Stimulated activated CD4-positive, alpha-beta T cell treated with anti-CD3 and anti-CD28 coated beads, Interleukin-15, amount 100 ng/mL, for 48 hours (primary cell): ENCODE results near the gene TC2N.
A peak's percentile ranks its signal among the peaks of the same experiment; 100 is the strongest.
"Not testable (repeated sequence)": the region's sequence is repeated elsewhere in the genome, so short reads cannot be mapped to it uniquely, and the experiment has no call there.

Experiments used
- DNase-seq, 2 donors: peaks; one replicate each; pipeline ENCODE4 v3.0.0-alpha.2; 2020; ENCODE audit warnings: low read depth in 2 of 2

The TC2N gene

DNA sequence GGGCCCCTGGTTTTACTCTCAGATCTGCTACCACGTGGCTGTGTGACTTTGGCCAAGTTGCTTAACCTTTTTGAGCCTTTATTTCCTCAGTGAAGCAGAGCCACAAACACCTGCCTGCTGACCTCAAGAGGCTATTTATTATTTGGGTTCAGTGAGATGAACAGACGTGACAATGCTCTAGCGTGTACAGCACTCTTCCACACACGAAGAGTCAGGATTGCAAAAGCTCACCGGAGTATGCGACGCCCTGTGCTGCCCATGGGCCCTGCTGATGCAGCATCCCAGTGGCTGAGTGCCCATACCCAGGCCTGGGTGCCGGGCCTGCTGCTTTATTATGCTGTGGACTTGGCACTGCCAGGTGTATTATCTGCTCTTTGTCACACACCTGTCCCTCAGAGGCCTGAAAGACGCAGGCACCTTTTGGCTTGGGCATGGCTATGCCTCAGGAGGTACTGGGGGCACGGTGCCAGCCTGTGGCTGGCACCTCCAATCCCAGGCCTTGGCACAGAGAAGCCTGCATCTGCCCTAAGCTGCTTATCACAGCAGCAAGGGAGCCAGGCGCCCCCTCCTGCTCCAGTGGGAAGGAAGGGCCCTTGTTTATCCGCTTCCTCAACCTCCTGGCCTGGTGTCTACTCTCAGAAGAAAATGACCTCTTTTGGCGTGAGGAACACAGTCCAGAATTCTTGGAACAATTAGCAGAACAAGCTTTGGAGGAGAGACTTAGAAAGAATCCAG lies 22.3 kb upstream of the TC2N start:
- DNase-seq = no peak

DNA sequence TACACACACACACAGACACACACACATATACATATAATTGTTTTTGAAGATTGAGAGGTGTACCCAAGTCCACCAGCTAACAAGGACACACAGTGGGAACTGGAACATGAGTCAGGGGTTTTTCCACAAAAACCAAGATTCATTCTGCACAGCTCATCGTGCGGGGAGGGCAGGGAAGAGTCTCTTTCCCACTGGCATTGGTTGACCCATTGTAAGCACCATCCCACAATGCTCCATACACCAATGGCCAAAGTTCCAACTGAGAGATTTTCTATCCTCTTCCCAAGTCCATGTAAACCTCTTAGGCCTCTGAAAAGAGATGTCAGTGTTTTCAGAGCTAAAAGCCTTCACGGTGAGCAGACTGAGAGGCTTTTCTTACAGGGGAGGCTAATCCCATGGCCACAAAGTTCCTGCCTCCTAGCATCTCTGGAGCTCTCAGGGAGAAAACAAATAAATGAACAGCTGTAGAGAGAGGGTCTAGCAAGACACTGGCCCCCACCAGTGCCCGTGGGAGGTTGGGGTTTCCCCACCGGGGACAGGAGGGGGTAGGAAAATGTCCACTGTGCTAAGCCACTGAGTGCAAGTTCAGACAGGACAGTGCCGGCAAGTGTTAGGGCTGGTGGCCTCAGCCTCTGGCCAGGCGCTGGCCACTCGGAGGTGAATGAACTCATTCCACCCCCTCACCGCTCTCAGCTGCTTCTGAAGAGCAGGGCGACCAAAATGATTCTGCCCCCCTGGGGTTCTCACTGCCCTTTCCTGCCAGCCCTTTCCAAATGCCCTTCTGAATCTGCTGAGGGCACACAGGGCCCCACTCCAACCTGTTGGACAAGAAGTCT lies 21.5 kb upstream of the TC2N start:
- DNase-seq = no peak

DNA sequence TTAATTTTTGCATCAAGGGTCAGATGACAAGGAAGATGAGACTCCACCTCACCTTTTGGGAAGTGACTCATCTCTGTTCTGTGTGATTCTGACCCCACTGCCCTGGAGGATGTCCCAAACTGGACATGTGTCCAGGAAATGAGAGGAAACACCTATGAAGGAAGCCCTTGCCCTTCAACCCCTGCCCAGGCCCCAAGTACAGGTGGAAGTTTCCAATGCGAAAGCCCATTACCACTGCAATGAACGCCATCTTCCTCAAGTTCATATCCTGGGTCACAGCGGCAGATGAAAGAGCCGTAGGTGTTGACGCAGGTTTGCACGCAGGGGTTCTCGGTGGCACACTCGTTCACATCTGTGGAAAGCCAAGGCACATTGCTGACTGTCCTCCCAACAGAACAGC lies 19.6 kb upstream of the TC2N start:
- no peak for DNase-seq

DNA sequence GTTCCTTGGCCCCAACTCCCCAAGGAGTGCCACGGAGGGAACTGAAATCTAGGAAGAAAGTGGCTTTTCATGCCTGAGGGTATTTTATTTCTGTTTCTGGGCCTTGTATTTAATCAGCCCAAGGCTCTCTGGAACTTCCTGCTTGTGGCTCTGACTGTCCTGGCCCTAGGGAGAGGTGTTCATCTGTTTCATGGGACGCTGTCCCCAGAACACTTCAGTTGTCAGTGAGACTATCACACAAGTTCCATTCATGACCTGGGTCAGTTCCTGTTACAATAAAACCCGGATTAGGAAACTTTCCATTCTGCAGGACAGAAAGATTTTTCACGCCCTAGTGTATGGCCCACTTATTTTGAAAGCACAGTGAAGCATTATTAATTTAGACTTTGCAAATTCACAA lies 18.5 kb upstream of the TC2N start:
- no peak for DNase-seq

DNA sequence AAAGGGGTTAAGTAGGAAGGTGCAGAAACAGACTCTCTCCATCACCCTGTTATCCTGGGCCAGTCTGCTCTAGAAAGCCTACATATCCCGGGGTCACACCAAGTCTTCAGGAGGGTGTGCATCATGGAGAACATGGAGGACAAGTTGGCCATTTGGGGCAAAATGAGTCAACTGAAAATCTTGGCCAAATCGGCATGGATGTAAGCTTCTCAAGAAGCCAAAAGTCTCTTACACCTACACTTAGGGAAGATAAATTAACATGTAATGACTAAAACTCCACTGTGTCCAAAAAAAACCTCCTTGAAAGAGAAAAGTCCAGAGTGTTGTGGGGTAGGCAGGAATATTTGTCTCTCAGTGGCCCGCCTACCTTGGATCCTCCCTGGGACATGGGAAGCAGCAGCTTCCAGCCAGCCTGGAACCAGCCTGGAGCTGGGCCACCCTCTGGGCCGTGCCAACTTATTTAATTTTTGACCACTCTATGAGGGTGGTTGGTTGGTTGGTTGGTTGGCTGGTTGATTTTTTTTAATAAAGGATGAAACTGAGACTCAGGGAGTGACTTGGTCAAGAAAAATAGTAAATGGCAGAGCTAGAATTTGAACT lies 17.9 kb upstream of the TC2N start:
- no peak for DNase-seq

DNA sequence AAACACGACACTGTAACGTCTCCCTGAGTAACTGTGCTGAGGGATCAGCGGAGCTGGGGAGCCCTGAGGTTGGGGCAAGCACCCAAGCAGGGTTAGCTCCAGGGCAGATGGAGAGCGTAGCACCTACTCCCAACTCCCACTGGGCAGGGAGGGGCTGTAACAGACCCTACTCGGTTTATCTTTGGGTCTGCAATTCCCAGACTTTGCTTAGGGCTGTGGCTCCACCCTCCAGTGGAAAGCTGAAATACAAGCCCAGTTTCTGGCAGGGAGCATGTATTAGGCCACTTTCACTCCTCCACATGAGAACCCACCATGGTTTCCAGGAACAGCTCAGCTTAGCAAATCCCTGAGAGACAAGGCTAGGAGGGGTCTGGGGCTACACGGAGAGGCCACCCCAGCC lies 17.3 kb upstream of the TC2N start:
- no peak for DNase-seq

DNA sequence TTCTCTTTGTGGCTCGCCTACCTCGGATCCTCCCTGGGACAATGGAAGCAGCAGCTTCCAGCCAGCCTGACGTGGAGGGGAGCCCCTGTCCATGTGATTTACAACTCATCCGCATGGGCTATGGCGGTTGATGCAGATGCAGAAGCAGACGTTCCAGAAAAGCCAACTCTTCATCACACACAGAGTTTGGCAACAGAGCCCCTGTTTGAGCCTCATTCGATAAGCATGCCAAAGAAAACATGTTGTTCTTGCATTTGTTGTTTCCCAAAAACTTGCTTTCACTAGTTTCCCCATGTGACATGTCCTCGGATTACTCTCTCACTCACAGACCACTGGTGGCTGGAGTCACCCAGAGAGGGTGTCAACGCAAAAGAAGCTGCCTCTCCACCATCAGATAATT lies 16.4 kb upstream of the TC2N start:
- no peak for DNase-seq

DNA sequence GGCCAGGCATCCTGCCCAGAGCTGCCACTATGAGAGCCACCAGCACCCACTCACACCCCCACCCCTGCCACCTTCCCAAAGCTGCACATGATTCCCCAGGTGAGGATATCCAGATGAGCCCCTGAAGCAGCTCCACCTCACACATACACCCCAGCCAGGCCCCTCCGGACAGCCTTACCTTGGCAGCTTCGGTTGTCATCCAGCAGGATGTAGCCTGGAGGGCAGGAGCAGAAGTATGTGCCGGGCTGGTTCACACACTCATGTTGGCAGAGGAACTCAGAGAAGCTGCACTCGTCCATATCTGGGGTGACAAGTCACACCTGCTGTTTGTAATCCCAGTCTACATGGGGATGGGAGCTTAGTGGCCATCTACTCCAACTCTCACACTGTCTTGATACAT lies 15.4 kb upstream of the TC2N start:
- no peak for DNase-seq

DNA sequence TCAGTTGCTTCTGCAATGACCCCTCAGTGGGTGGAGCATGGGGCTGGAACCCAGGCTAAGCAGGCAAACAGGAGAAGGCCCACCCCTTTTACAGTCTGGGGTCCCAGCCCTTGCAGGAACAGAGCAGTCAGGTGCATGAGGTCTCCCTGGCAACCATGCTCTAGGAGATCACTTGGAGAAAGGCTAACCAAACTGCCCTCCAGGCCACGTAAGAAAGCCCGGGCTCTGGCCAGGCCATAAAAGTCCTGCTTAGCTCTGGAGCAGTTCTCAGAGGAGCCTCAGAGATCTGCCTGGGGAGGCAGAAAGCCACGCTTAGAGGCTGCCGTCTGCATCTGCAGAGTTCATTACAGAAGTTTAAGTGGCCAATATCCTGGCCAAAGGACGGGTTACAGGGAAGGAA lies 15.0 kb upstream of the TC2N start:
- no peak for DNase-seq

DNA sequence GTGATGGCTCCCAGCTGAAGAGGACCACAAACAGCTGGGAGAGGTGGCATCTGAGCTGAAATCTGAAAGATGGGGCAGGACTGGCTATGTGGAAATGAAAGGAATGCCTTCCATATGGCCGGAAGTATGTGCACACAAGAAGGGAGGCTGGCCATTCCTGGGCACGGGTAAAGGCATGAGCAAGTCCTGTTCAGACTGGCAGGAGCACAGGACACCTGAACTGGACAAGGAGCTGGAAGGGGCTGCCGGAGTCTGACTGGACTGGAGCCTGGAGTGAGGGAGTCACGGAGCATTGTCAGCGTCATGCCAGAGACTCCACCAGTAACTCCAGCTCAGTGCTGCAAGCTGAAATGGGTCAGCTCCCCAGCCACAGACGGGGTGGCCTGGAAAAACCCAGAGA lies 11.9 kb upstream of the TC2N start:
- DNase-seq = no peak

DNA sequence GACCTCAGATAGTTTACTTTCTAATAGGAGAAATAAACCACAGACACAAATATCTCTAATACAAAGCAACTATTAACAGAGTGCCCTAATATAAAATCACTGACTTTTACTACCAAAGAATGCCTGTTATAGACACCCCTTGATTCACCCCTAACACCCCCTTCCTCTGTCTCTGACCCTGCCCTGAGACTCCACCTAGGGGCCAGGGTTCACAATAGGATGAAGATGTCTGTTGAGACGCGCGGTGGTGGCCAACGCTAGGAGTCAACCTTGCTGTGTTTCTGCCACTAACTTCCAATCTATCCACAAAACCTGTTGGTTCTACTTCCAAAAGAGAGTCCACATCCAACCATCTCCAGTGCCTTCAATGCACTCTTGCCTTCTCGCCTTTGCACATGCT lies 10.9 kb upstream of the TC2N start:
- no peak for DNase-seq

DNA sequence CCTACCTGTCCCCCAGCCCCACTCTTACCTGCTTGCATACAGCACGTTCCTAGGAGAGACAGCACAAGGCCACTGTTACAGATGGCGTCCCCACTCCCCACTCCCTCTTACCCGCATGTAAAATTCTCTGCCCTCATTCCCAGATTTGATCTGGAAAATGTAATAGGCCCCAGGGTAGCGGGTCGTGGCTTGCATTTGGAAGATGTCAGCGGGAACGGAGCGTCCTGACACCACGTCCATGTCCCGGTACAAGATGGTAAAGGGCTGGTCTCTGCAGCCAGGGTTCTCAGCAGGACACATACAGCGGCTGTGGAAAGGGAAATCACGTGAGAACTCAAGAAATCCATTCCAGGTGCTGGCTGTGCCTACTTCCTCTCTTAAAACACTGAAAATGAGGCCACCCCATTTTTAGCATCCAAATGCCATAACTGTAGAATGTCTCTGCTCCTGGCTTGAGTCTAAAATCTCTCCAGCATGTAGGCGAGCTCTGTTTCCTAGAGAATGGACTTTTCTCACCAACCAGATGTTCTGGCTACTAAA lies 10.1 kb upstream of the TC2N start:
- DNase-seq = no peak

DNA sequence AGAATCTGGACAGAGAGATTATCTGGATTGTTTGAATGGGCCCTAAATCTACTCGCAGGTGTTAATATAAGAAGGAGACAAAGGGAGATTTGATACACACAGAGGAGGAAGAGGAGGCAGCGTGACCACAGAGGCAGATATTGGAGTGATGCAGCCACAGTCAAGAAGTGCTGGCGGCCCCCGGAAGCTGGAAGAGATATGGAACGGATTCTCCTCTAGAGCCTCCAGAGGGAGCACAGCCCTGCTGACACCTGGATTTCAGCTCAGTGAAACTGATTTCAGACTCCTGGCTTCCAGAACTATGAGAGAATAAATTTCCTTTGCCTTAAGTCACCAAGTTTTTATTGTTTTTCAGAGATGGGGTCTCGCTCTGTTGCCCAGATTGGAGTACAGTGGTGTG lies 9.2 kb upstream of the TC2N start:
- no peak for DNase-seq

DNA sequence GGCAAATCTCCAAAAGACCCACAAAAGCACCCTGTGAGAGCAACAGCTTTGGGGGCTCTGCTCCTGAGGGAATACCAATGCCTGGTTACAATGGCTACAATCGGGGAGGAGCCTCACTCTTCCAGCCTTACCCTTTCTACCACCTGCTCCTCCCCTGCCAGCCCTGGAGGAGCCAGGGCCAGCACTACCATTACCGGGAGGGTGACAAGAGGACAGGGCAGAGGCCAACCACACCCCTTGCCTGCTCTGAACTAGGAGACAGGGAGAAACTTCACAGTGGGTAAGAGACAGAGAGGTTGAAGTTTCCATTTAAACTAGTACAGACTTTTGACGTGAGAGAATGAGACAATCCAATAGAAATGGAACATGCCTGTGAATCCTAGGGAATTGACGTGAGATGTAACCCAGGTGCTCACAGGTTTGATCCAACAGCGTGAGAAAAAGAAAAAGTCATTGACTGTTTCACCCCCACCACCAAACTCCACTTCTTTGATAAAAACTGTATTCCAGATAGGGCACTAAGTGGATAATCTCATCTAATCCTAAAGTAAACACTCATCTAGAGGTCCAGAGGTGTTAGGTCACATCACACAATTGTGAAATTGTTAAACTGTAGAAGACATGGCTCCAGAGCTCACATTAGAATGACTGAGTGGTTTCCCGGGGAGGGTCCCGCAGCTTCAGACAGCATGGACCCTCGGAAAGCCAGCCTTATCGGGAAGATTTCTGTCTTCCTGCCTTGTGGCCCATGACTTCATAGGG lies 8.4 kb upstream of the TC2N start:
- no peak for DNase-seq

DNA sequence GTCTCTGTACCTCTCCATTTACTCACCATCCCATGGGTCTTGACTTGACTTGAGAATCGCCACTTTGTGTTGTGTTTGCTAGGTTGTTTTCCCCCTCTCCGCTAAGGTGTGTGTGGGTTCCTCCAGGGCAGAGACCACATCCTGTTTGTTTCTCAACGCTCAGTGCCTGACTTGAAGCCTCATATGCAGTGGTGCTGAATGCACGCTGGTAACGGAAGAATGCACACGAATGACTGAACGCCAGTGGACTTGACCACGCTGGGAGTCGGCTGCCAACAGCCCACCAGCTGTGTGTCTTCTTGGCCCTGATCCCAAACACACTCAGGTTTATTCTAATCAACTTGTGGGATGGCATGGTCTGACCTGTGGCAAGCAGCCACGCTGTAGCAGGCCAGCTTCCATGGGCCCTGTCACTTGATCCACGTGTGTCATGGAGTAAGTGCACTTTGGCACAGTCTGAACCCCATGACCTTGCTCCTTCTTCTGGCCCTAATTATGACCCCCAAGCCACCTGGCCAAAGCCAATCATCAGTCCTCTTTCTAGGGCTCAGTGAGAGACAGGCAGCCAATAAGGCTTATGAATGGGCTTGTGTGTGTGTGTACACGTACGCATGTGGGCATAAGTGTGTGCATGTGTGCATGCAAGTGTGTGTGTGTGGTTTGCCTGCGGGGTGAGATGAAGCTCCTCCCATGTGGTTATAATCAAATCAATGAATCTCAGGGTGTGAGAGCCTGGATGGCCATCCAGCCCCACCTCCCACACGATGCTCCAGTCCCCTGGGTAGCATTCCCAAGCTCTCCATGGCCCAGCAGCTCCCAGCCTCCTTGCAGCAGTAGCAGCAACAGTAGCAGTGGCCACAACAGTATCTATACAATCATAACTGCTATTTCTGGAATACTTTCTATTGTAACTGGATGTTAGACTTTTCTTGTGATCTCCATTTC lies 6.4 kb upstream of the TC2N start:
- peak in 1 of 2 donors; percentile 51 for DNase-seq

DNA sequence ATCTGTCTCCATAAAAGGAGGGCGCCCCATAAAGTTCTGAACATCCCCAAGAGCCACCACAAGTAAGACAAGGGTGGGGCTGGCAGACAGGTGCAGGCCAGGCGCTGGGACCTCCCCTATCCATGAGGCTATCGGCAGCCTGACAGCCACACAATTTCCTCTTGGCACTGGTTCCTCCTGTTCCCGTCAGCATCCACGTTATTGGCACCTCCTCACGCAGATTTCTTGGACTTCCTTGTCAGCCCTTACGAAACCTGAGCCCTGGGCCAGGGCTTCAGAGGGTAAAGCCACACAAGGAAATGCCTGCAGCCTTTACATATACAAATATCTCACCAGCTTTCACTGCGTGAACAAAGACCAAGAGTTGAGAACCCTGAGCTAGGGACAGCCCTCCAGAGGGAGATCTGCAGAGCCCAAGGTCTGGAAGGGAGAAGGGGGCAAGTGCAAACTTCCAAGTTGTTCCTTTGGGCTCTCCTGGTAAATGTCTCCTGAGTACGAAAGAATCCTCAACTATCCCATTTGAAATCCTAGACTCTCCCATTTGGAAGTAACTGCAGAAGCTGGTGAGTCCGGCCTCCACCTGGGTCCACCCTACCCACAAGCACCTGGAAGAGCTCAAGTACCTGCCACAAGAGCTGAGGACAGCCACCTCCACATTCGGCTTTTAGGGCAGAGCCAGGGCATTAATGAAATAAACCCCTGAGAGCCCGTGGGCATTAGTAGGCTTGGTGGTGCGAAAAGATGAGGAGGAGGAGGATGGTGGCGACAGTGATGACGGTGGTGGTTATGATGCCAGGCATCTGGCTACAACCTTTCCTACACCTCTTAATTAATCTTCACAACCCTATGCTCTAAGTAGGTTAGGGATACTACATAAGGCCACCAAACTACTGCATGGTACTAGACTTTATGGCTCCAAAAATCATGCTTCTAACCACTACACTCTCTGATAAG lies 5.5 kb upstream of the TC2N start:
- DNase-seq = no peak

DNA sequence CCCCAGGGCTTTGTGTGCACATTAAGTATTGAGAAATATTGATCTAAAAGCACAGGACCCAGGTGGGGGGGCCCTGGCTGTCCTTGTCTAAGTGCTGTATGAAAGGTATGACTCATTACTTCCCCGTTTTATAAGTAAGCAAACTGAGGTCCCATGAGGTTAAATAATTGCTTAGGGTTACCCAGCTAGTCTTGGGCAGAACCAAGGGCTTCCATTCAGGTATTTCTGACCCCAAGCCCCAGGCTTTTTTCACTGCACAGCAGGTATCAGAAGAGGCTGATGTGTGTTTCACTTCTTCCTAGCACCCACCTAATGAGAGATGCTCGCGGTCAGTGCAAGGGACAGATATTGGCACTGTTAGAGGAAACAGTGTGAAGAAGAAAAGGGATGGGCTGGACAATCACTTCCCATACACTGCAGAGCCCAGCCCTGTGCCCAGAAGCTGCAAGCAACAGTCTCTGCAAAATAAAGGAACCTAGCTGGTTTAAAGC lies 4.7 kb upstream of the TC2N start:
- DNase-seq = no peak

DNA sequence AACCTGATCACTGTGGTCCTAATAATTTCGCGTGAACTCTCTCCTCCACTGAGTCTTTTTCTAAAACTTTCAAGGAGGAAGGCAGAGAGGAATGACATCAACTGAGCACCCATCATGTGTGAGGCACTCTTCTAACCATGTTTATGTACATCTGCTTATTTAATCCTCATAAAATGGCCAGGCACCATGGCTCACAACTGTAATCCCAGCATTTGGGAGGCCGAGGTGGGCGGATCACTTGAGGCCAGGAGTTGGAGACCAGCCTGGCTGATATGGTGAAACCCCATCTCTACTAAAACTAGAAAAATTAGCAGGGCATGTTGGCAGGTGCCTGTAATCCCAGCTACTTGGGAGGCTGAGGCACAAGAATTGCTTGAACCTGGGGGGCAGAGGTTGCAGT lies 4.1 kb upstream of the TC2N start:
- DNase-seq = not testable (repeated sequence)

DNA sequence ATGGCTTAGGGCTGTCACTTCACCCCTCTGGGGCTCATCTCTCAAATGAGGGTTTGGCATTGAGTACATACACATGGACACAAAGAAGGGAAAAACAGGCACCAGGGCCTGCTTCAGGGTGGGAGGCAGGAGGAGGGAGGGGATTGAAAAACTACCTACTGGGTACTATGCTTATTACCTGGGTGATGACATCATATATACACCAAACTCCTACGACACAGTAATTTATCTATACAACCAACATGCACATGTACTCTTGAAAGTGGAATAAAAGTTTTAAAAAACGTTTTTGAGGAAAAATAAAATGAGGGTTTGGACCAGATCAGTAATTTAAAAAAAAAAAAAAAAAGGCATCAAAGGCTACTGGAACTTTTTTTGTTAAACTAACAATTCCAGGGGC lies 3.6 kb upstream of the TC2N start:
- DNase-seq = no peak

DNA sequence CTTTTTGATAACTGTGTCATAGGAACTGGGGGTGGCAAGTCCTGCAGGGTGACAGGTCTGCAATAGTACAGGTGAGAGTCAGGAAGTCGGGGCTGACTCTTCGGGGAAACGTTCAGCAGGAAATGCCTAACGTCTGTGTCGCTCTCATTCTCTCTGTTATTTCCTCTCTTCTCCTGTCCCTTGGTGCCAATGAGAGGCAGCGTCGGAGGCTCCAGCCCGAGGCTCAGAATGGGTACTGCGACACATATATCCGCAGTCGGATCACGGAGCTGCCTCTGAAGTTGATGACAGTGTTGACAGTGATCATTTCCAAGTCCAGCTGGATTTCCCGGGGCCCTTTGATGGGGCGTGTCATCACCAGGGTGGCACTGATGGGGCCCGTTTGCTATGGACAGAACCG lies 2.7 kb upstream of the TC2N start:
- peak in 1 of 2 donors; percentile 33 for DNase-seq
